Tibial artery (tissue), 4 donors: ENCODE measurements around the gene DCXR.

Experiments used
- DNase-seq, 2 donors: peaks; one replicate each; pipeline ENCODE4 v3.0.0-alpha.2; 2019
- H3K27ac ChIP-seq, 2 donors: fragments of 200-600 bp; sonication (generic) in 1 of 2; 1 replicate in 1 of 2; 2 replicates in 1 of 2; pipeline ENCODE4 v1.5.1; 2018 to 2019; ENCODE audit warnings: mild to moderate bottlenecking in 1 of 2
- H3K27me3 ChIP-seq, 2 donors: fragments of 200-600 bp; sonication (generic) in 1 of 2; one replicate each; pipeline versions ENCODE4 v1.5.1 to v1.6.0; 2016 to 2019
- H3K36me3 ChIP-seq, 3 donors: fragments of 200-600 bp; sonication (generic) in 2 of 3; one replicate each; pipeline ENCODE4 v1.5.1; 2016 to 2019; ENCODE audit warnings: mild to moderate bottlenecking in 2 of 3
- H3K4me1 ChIP-seq, 4 donors: fragments of 200-600 bp; sonication (generic) in 2 of 4; 1 replicate in 3 of 4; 2 replicates in 1 of 4; pipeline ENCODE4 v1.5.1; 2016 to 2019
- H3K4me3 ChIP-seq, 2 donors: fragments of 200-600 bp; sonication (generic) in 1 of 2; 1 replicate in 1 of 2; 2 replicates in 1 of 2; pipeline ENCODE4 v1.5.1; 2018 to 2019; ENCODE audit warnings: mild to moderate bottlenecking in 2 of 2
- H3K9me3 ChIP-seq, 3 donors: fragments of 200-600 bp; sonication (generic) in 1 of 3; one replicate each; pipeline ENCODE4 v1.5.1; 2016 to 2019
- intact Hi-C: fragments of 100-400 bp; cut with DNase I; formaldehyde crosslinking; loops from one replicate; pipeline ENCODE4 v1.15.0; 2023; ENCODE audit warnings: low total_unique reads
- TF ChIP-seq, protein P1 (sequence below), 2 experiments: fragments of 200-600 bp in 1 of 2; fragments of 450-650 bp in 1 of 2; IDR thresholded peaks; one replicate each; pipeline ENCODE4 v1.5.1; 2017 to 2019; ENCODE audit warnings: antibody characterized with exemption in 2 of 2, mild to moderate bottlenecking in 1 of 2, moderate library complexity in 1 of 2

Gene DCXR

GRCh38 chr17:82055023-82055964, 17.8 kb upstream of the DCXR start:
- no peaks in the 10 kb centered on the region for H3K27me3 ChIP-seq
- H3K36me3 ChIP-seq, result peaks cover 29 to 75% (median 60%) of the 10 kb centered on the region in 3 donors
- TF ChIP-seq, protein P1, sequence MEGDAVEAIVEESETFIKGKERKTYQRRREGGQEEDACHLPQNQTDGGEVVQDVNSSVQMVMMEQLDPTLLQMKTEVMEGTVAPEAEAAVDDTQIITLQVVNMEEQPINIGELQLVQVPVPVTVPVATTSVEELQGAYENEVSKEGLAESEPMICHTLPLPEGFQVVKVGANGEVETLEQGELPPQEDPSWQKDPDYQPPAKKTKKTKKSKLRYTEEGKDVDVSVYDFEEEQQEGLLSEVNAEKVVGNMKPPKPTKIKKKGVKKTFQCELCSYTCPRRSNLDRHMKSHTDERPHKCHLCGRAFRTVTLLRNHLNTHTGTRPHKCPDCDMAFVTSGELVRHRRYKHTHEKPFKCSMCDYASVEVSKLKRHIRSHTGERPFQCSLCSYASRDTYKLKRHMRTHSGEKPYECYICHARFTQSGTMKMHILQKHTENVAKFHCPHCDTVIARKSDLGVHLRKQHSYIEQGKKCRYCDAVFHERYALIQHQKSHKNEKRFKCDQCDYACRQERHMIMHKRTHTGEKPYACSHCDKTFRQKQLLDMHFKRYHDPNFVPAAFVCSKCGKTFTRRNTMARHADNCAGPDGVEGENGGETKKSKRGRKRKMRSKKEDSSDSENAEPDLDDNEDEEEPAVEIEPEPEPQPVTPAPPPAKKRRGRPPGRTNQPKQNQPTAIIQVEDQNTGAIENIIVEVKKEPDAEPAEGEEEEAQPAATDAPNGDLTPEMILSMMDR (IDR thresholded peaks at IDR 0.05), result no peak
- H3K4me3 ChIP-seq, result no peak overlapping the region
- no peak for DNase-seq
- intact Hi-C loops, result no loop called here
- H3K9me3 ChIP-seq, result no peaks in the 10 kb centered on the region
- no peak overlapping the region for H3K27ac ChIP-seq
- H3K4me1 ChIP-seq, result peaks cover 6 to 34% (median 26%) of the 10 kb centered on the region in 4 donors

GRCh38 chr17:82054351-82055022, 17.0 kb upstream of the DCXR start:
- DNase-seq, result no peak
- Histone ChIP-seq H3K4me3 (no peak overlapping the region), H3K9me3 (no peaks in the 10 kb centered on the region), H3K36me3 (peaks cover 32 to 74% (median 63%) of the 10 kb centered on the region in 3 donors), H3K4me1 (peaks cover 6 to 43% (median 30%) of the 10 kb centered on the region in 4 donors), H3K27ac (no peak overlapping the region), H3K27me3 (no peaks in the 10 kb centered on the region)
- TF ChIP-seq, protein P1 (IDR thresholded peaks at IDR 0.05), result no peak
- intact Hi-C loops, result no loop called here

GRCh38 chr17:82053556-82054263, 16.2 kb upstream of the DCXR start:
- H3K36me3 ChIP-seq, result peaks cover 34 to 74% (median 63%) of the 10 kb centered on the region in 3 donors
- H3K4me3 ChIP-seq, result no peak overlapping the region
- no peak for DNase-seq
- intact Hi-C loops, result no loop called here
- no peaks in the 10 kb centered on the region for H3K27me3 ChIP-seq
- no peak overlapping the region for H3K27ac ChIP-seq
- peaks cover 6 to 45% (median 30%) of the 10 kb centered on the region in 4 donors for H3K4me1 ChIP-seq
- TF ChIP-seq, protein P1 (IDR thresholded peaks at IDR 0.05), result no peak
- no peaks in the 10 kb centered on the region for H3K9me3 ChIP-seq

DNA sequence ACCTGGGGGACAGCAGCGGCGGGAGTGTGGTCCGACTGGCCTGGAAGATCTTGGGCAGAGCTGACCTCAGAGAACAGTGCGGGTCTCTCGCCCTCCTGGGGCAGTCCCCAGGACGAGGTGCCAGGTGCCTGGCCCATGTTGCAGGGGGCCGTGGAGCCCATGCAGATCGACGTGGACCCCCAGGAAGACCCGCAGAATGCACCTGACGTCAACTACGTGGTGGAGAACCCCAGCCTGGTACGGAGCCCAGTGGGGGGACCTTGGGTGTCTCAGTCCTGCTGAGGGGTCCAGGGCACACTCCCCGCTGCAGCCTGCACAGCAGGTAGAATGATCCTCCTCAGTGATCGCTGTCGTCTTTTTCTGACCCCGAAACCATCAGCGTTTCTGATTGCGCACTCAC, 15.6 kb upstream of the DCXR start:
- intact Hi-C loops, result no loop called here
- TF ChIP-seq, protein P1 (IDR thresholded peaks at IDR 0.05), result no peak
- Histone ChIP-seq H3K36me3 (peaks cover 34 to 74% (median 63%) of the 10 kb centered on the region in 3 donors), H3K9me3 (no peaks in the 10 kb centered on the region), H3K27ac (no peak overlapping the region), H3K4me1 (peaks cover 6 to 45% (median 30%) of the 10 kb centered on the region in 4 donors), H3K27me3 (no peaks in the 10 kb centered on the region), H3K4me3 (peak overlapping the region; percentile 75 to 93)
- DNase-seq, result no peak

DNA sequence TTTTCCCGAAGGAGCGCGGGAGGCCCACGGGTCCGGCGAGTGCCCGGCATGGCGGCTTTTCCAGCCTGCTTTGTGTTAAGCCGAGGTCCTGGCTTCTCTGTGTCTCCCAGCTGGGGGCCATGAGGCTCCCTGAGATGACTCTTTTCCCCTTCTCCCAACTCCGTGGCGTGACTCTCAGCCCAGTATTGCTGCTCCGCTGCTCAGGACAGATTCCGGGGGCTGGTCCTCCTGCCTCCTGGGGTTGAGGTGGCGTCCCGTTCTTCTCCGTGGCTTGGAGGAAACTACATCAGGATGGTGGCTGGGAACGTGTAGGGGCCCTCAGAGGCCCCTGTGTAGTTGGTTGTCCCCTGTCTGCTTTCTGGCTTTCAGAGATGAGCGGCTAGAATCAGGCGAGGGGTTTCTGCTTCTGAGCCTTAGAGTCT, 15.2 kb upstream of the DCXR start:
- H3K9me3 ChIP-seq, result no peaks in the 10 kb centered on the region
- no peaks in the 10 kb centered on the region for H3K27me3 ChIP-seq
- peaks cover 6 to 45% (median 30%) of the 10 kb centered on the region in 4 donors for H3K4me1 ChIP-seq
- intact Hi-C loops, result no loop called here
- H3K27ac ChIP-seq, result peak overlapping the region; percentile 57 to 75
- TF ChIP-seq, protein P1 (IDR thresholded peaks at IDR 0.05), result no peak
- peak overlapping the region; percentile 75 to 93 for H3K4me3 ChIP-seq
- no peak for DNase-seq
- H3K36me3 ChIP-seq, result peaks cover 38 to 74% (median 63%) of the 10 kb centered on the region in 3 donors
